Lower lobe of right lung (tissue), 2 donors: Measurements from ENCODE around the gene RHPN2. TPM values are rescaled to one million over a fixed set of nuclear protein-coding genes. Genes with fewer than 3 reads are reported as not detected.

Experiments
- ATAC-seq, 2 donors: fragments of 200-7000 bp; cut with Tn5 transposase; one replicate each; pipeline ENCODE4 v1.9.1; 2020 to 2022; ENCODE audit warnings: mild to moderate bottlenecking in 2 of 2, moderate library complexity in 2 of 2
- DNase-seq: peaks from one replicate; pipeline ENCODE4 v3.0.0-alpha.2; 2020
- H3K27ac ChIP-seq: fragments of 200-600 bp; one replicate; pipeline ENCODE4 v1.8.0; 2022
- H3K27me3 ChIP-seq: fragments of 200-600 bp; one replicate; pipeline ENCODE4 v1.8.0; 2022; ENCODE audit warnings: low read depth
- H3K36me3 ChIP-seq: fragments of 200-600 bp; one replicate; pipeline ENCODE4 v1.8.0; 2022; ENCODE audit warnings: mild to moderate bottlenecking
- H3K4me1 ChIP-seq: fragments of 200-600 bp; one replicate; pipeline ENCODE4 v1.8.0; 2022
- H3K4me3 ChIP-seq: fragments of 200-600 bp; one replicate; pipeline ENCODE4 v1.8.0; 2022; ENCODE audit warnings: mild to moderate bottlenecking
- H3K9me3 ChIP-seq: fragments of 200-600 bp; one replicate; pipeline ENCODE4 v1.8.0; 2022
- CTCF ChIP-seq: fragments of 200-600 bp; IDR thresholded peaks from one replicate; pipeline ENCODE4 v1.8.0; 2022; ENCODE audit warnings: antibody characterized with exemption, mild to moderate bottlenecking
- intact Hi-C: fragments of 100-400 bp; cut with DNase I; formaldehyde crosslinking; loops from one replicate; pipeline ENCODE4 v1.11.0; 2022
- total RNA-seq: library from RNA; stranded (reverse); fragmentation: NEBNext Ultra II Directional; extraction: Animal tissue kit (Norgen Biotek cat#: 25700); gene quantifications from one replicate; pipeline ENCODE4 v1.2.1, GENCODE V29; 2021
- donor health status: DM: no; HTN: yes; CAD: no; lungs with severe emphysema.

Gene RHPN2
- total RNA-seq, 1 donor from 2014 or later = 7.7 TPM

- H3K27me3 ChIP-seq = no peaks in the 10 kb centered on the region
- H3K9me3 ChIP-seq = no peaks in the 10 kb centered on the region
- H3K36me3 ChIP-seq = peaks cover 99% of the 10 kb centered on the region
- no peak overlapping the region for H3K4me3 ChIP-seq
- ATAC-seq = no peak
- H3K27ac ChIP-seq = no peak overlapping the region
- intact Hi-C loops = no loop called here
- no peak for TF ChIP-seq CTCF
- no peak for DNase-seq
- no peaks in the 10 kb centered on the region for H3K4me1 ChIP-seq
Measured at GRCh38 chr19:33093420-33094210, 28.9 kb upstream of the RHPN2 start.

- H3K27ac ChIP-seq = no peak overlapping the region
- no peak for ATAC-seq
- TF ChIP-seq CTCF = no peak
- no peak for DNase-seq
- H3K9me3 ChIP-seq = no peaks in the 10 kb centered on the region
- intact Hi-C loops = no loop called here
- H3K27me3 ChIP-seq = no peaks in the 10 kb centered on the region
- peaks cover 71% of the 10 kb centered on the region for H3K36me3 ChIP-seq
- H3K4me1 ChIP-seq = no peaks in the 10 kb centered on the region
- no peak overlapping the region for H3K4me3 ChIP-seq
Measured at GRCh38 chr19:33090179-33090578, 25.5 kb upstream of the RHPN2 start.

GRCh38 chr19:33089010-33089409, 24.3 kb upstream of the RHPN2 start:
- peaks cover 59% of the 10 kb centered on the region for H3K36me3 ChIP-seq
- intact Hi-C loops = no loop called here
- ATAC-seq = no peak

GRCh38 chr19:33086955-33087354, 22.3 kb upstream of the RHPN2 start:
- Histone ChIP-seq H3K27ac (no peak overlapping the region), H3K27me3 (no peaks in the 10 kb centered on the region), H3K36me3 (peaks cover 40% of the 10 kb centered on the region), H3K9me3 (no peaks in the 10 kb centered on the region), H3K4me3 (no peak overlapping the region), H3K4me1 (peaks cover 6% of the 10 kb centered on the region)
- no peak for TF ChIP-seq CTCF
- no peak for DNase-seq
- intact Hi-C loops = no loop called here
- ATAC-seq = no peak

More at GRCh38 chr19:33089010-33089409, 24.3 kb upstream of the RHPN2 start:
- Histone ChIP-seq H3K4me3 (no peak overlapping the region), H3K27me3 (no peaks in the 10 kb centered on the region), H3K9me3 (no peaks in the 10 kb centered on the region), H3K4me1 (no peaks in the 10 kb centered on the region), H3K27ac (no peak overlapping the region)
- DNase-seq = no peak
- TF ChIP-seq CTCF = no peak

- ATAC-seq = no peak
- intact Hi-C loops = no loop called here
Measured at GRCh38 chr19:33085570-33086128, 21.0 kb upstream of the RHPN2 start.

More at GRCh38 chr19:33085570-33086128, 21.0 kb upstream of the RHPN2 start:
- Histone ChIP-seq H3K27ac (no peak overlapping the region), H3K4me3 (no peak overlapping the region), H3K9me3 (no peaks in the 10 kb centered on the region), H3K36me3 (peaks cover 27% of the 10 kb centered on the region), H3K27me3 (no peaks in the 10 kb centered on the region), H3K4me1 (peaks cover 14% of the 10 kb centered on the region)
- DNase-seq = no peak
- no peak for TF ChIP-seq CTCF
